ENCODE data around the gene CAPN10. TPM values are rescaled to one million over a fixed set of nuclear protein-coding genes. Genes with fewer than 3 reads are reported as not detected.
"Not testable (repeated sequence)": the region's sequence is repeated elsewhere in the genome, so short reads cannot be mapped to it uniquely, and the experiment has no call there.

CAPN10 gene
- total RNA-seq, 1 donor from 2014 or later, result 62.7 TPM

DNA sequence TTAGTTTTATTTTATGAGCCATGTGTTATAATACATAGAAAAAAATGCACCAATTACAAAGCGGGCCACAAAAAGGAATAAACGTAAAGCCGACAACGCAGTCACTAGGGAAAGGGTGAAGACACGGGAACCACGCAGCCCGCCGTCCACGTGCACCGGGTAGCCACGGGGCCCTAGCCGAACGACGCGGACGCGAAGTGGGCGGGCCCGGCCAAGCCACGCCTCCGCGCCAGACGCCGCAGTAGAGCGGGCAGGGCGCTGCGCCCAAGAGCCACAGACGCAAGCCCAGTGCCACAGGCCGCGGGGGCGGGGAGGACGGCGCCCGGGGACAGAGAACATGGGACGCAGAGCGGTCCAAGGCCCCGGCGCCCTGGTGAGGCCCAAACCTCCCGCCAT is 26.5 kb upstream of the CAPN10 start, which contains the start of gene DUSP28:
DUSP28 (plus strand) TSS at position 274 of the 396 bp plus-strand sequence. CDS start 328 bp downstream, outside the sequence.
- Mint-ChIP-seq H3K36me3 (ENCODE audit: low read depth) (no peaks in the 10 kb centered on the region), H3K9me3 (no peaks in the 10 kb centered on the region), H3K27ac (ENCODE audit: unreplicated experiment) (peak within 1 kb of the TSS; percentile 44), H3K4me3 (peak within 1 kb of the TSS; percentile 95), H3K4me1 (peaks cover 40% of the 10 kb centered on the region), H3K27me3 (ENCODE audit: low read depth) (no peaks in the 10 kb centered on the region)
- TF ChIP-seq, protein P1, sequence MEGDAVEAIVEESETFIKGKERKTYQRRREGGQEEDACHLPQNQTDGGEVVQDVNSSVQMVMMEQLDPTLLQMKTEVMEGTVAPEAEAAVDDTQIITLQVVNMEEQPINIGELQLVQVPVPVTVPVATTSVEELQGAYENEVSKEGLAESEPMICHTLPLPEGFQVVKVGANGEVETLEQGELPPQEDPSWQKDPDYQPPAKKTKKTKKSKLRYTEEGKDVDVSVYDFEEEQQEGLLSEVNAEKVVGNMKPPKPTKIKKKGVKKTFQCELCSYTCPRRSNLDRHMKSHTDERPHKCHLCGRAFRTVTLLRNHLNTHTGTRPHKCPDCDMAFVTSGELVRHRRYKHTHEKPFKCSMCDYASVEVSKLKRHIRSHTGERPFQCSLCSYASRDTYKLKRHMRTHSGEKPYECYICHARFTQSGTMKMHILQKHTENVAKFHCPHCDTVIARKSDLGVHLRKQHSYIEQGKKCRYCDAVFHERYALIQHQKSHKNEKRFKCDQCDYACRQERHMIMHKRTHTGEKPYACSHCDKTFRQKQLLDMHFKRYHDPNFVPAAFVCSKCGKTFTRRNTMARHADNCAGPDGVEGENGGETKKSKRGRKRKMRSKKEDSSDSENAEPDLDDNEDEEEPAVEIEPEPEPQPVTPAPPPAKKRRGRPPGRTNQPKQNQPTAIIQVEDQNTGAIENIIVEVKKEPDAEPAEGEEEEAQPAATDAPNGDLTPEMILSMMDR (conservative IDR thresholded peaks at IDR 0.05), result no peak
- peak; percentile 69 for DNase-seq (ENCODE audit: low read depth, low spot score)

DNA sequence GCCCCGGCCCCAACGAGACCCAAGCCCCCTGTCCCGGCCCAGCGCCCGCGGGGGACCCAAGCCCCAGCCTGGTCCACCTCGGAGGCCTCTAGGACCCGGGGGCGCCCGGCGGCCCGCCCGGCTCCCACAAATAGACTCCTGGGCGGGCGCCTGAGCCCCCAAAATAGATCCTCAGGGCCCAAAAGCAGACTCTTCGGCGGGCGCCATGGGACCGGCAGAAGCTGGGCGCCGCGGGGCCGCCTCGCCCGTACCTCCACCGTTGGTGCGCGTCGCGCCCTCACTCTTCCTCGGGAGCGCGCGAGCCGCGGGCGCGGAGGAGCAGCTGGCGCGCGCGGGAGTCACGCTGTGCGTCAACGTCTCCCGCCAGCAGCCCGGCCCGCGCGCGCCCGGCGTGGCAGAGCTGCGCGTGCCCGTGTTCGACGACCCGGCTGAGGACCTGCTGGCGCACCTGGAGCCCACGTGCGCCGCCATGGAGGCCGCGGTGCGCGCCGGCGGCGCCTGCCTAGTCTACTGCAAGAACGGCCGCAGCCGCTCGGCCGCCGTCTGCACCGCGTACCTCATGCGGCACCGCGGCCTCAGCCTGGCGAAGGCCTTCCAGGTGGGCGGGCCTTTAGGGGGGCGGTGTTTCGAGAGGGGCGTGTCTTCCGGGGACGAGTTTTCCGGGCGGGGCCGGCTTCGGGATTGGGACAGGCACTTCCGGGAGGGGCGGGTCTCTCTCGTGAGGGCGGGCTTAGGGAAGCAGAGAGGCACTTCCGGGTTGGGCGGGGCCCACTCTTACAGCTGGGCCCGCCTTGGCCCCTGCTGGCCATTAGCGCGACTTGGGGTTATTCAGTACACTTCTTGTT is 25.8 kb upstream of the CAPN10 start:
- Mint-ChIP-seq H3K27ac (ENCODE audit: unreplicated experiment) (peak overlapping the region; percentile 44), H3K9me3 (no peaks in the 10 kb centered on the region), H3K36me3 (ENCODE audit: low read depth) (no peaks in the 10 kb centered on the region), H3K4me3 (peak overlapping the region; percentile 95), H3K27me3 (ENCODE audit: low read depth) (no peaks in the 10 kb centered on the region), H3K4me1 (peaks cover 41% of the 10 kb centered on the region)
- TF ChIP-seq, protein P1 (conservative IDR thresholded peaks at IDR 0.05), result peak; percentile 50
- DNase-seq (ENCODE audit: low read depth, low spot score), result peak; percentile 100

DNA sequence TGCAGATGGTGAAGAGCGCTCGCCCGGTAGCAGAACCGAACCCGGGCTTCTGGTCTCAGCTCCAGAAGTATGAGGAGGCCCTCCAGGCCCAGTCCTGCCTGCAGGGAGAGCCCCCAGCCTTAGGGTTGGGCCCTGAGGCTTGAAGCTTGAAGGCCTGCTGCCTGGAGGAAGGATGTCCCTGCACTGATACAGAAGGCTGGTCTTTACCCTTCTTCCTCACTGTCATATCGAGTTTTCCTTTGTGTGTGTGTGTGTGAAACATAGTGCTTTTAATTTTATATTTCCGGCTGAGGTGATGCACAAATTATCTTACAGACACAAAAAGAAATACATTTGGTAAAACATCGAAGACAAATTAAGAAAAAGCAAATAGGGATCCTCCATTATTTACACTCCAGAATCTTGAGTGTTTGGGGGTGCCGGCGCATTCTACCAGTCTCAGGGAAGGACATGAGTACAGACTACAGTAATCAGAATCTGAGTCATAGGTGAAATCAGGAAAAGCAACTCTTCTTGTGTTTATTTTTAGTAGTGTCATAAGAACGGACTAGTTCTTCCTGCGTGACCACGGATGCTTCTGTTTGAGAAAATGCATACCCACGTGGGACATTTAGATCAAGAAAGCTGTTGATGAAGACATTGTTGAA is 25.1 kb upstream of the CAPN10 start:
- H3K9me3 Mint-ChIP-seq, result no peaks in the 10 kb centered on the region
- DNase-seq (ENCODE audit: low read depth, low spot score), result no peak
- no peaks in the 10 kb centered on the region for H3K27me3 Mint-ChIP-seq (ENCODE audit: low read depth)
- H3K4me3 Mint-ChIP-seq, result peak overlapping the region; percentile 95
- H3K36me3 Mint-ChIP-seq (ENCODE audit: low read depth), result no peaks in the 10 kb centered on the region
- TF ChIP-seq, protein P1 (conservative IDR thresholded peaks at IDR 0.05), result peak; percentile 17
- H3K4me1 Mint-ChIP-seq, result peaks cover 41% of the 10 kb centered on the region
- H3K27ac Mint-ChIP-seq (ENCODE audit: unreplicated experiment), result peak overlapping the region; percentile 66

DNA sequence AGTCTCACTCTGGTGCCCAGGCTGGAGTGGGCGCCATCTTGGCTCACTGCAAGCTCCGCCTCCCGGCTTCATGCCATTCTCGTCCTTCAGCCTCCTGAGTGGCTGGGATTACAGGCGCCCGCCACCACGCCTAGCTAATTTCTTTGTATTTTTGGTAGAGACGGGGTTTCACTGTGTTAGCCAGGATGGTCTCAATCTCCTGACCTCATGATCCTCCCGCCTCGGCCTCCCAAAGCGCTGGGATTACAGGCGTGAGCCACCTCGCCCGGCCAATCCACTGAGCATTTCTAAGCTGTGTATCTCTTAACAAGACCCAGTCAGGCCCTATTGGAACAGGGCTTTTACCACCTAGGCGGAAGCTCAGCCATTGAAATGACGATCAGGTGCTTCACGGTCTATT is 23.3 kb upstream of the CAPN10 start:
- not testable (repeated sequence) for H3K27me3 Mint-ChIP-seq (ENCODE audit: low read depth); H3K9me3 Mint-ChIP-seq; H3K27ac Mint-ChIP-seq (ENCODE audit: unreplicated experiment); DNase-seq (ENCODE audit: low read depth, low spot score); H3K36me3 Mint-ChIP-seq (ENCODE audit: low read depth)
- H3K4me1 Mint-ChIP-seq, result peaks cover 48% of the 10 kb centered on the region
- H3K4me3 Mint-ChIP-seq, result peak overlapping the region; percentile 76

DNA sequence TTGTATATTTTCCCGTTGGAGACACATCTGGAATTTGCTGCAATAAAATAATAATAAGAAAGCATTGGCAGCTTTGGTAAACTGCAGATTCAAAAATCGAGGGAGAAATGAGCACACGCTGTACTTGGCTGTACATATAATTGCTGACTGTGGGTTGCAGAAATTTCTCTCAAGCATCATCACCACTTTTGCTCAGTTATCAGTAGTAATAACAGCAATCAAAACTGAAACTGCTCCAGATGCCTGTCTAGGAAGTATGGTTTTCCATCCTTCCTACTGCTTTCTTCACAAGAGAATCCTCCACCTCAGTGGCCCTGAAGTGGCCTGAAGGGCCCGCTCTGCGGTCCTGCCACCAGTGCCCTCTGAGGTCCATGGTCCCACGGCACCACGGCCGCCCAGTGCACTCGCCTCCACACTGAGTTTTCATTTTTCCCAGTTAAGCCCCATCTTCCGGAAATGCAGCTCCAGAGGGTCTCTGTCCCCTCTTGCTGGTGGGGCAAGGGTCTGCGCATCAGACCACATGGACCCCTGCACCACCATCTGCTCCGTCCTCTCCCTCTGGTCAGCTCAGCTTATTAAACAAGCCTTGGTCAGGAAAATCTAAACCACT is 22.5 kb upstream of the CAPN10 start:
- peaks cover 39% of the 10 kb centered on the region for H3K4me1 Mint-ChIP-seq
- peak overlapping the region; percentile 76 for H3K4me3 Mint-ChIP-seq
- peaks cover 8% of the 10 kb centered on the region for H3K27me3 Mint-ChIP-seq (ENCODE audit: low read depth)
- TF ChIP-seq, protein P1 (conservative IDR thresholded peaks at IDR 0.05), result no peak
- no peak overlapping the region for H3K27ac Mint-ChIP-seq (ENCODE audit: unreplicated experiment)
- DNase-seq (ENCODE audit: low read depth, low spot score), result no peak
- no peaks in the 10 kb centered on the region for H3K9me3 Mint-ChIP-seq
- no peaks in the 10 kb centered on the region for H3K36me3 Mint-ChIP-seq (ENCODE audit: low read depth)

Data from neural crest cell (in vitro differentiated cells).